ENCODE data around the gene NRXN3. TPM values are rescaled to one million over a fixed set of nuclear protein-coding genes. Genes with fewer than 3 reads are reported as not detected.

Gene NRXN3
- total RNA-seq, 1 experiment from 2014 or later: not detected

DNA sequence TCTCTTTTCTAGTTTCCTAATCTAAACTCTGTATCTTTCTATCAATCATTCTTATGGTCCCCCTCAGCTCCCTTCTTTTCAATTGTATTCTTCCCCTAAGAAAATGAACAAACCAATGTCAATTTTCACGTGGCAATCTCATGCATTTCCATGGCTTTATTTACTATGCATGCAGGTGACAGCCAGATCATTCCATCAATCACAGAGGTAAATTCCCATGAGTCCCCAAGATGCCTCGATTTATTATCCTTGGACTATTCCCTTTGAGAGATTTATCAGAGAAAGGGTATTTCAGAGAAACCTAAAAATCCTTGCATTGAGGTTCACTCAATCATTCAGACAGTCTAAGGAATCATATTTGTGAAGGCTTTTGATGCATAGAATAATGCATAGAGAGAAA lies 1739.9 kb downstream of the NRXN3 start:
- H3K79me2 ChIP-seq (ENCODE audit: insufficient read depth, low read length): no peaks in the 10 kb centered on the region
- H3K9me2 ChIP-seq (ENCODE audit: insufficient read depth): no peaks in the 10 kb centered on the region
- no peak overlapping the region for H3K9ac ChIP-seq (ENCODE audit: low read length)
- intact Hi-C loops (cut with micrococcal nuclease): no loop called here
- ChIA-PET RAD21 (ENCODE audit: low non-redundant PET in 1 of 2, low total read pairs in 2 of 2, uncharacterized antibody in 2 of 2, unreplicated experiment in 2 of 2) (no interaction called here), CTCF (no interaction called here), POLR2A (no interaction called here)
- DNase-seq (ENCODE audit: low read depth, low spot score) (no peak), ATAC-seq (no peak)
- no peaks in the 10 kb centered on the region for H3K36me3 ChIP-seq (ENCODE audit: control insufficient read depth in 1 of 2, insufficient read depth in 2 of 2, low read length in 2 of 2)
- TF ChIP-seq RAD21 (IDR thresholded peaks at IDR 0.05; ENCODE audit: low read depth) (no peak), SP1 (IDR thresholded peaks at IDR 0.05; ENCODE audit: low read depth) (no peak), CEBPB (IDR thresholded peaks at IDR 0.05; ENCODE audit: low read depth) (no peak), EGR1 (IDR thresholded peaks at IDR 0.05; ENCODE audit: low read depth) (no peak), CBX3 (IDR thresholded peaks at IDR 0.05; ENCODE audit: low read depth) (no peak), ELF1 (IDR thresholded peaks at IDR 0.05; ENCODE audit: borderline replicate concordance, low read depth) (no peak)
- TF ChIP-seq, protein P1, sequence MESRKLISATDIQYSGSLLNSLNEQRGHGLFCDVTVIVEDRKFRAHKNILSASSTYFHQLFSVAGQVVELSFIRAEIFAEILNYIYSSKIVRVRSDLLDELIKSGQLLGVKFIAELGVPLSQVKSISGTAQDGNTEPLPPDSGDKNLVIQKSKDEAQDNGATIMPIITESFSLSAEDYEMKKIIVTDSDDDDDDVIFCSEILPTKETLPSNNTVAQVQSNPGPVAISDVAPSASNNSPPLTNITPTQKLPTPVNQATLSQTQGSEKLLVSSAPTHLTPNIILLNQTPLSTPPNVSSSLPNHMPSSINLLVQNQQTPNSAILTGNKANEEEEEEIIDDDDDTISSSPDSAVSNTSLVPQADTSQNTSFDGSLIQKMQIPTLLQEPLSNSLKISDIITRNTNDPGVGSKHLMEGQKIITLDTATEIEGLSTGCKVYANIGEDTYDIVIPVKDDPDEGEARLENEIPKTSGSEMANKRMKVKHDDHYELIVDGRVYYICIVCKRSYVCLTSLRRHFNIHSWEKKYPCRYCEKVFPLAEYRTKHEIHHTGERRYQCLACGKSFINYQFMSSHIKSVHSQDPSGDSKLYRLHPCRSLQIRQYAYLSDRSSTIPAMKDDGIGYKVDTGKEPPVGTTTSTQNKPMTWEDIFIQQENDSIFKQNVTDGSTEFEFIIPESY (IDR thresholded peaks at IDR 0.05; ENCODE audit: extremely low read depth, insufficient replicate concordance, low read length): no peak
- TF ChIP-seq, protein P2, sequence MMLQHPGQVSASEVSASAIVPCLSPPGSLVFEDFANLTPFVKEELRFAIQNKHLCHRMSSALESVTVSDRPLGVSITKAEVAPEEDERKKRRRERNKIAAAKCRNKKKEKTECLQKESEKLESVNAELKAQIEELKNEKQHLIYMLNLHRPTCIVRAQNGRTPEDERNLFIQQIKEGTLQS (IDR thresholded peaks at IDR 0.05): no peak
- H2AFZ ChIP-seq (ENCODE audit: low read depth, low read length, poor library complexity, severe bottlenecking): no peak overlapping the region
- H3K27me3 ChIP-seq (ENCODE audit: insufficient read depth, low read length): no peaks in the 10 kb centered on the region
- H3K4me1 ChIP-seq (ENCODE audit: control insufficient read depth in 1 of 2, insufficient read depth in 2 of 2, low read length in 2 of 2): no peaks in the 10 kb centered on the region
- no TSS peak for BruUV-seq (replicated peaks)
- H3K9me3 ChIP-seq (ENCODE audit: control insufficient read depth in 1 of 2, insufficient read depth in 1 of 2, low read depth in 1 of 2, low read length in 2 of 2): peaks cover 16 to 20% of the 10 kb centered on the region in 2 experiments
- no peaks in the 10 kb centered on the region for H4K20me1 ChIP-seq (ENCODE audit: insufficient read depth)
- H3K4me2 ChIP-seq (ENCODE audit: low read length): no peak overlapping the region
- H3K27ac ChIP-seq (ENCODE audit: low read depth, low read length): no peak overlapping the region
- no peak overlapping the region for H3K4me3 ChIP-seq (replicated peaks in 1 of 2; ENCODE audit: low read depth in 1 of 2, low read length in 2 of 2)

DNA sequence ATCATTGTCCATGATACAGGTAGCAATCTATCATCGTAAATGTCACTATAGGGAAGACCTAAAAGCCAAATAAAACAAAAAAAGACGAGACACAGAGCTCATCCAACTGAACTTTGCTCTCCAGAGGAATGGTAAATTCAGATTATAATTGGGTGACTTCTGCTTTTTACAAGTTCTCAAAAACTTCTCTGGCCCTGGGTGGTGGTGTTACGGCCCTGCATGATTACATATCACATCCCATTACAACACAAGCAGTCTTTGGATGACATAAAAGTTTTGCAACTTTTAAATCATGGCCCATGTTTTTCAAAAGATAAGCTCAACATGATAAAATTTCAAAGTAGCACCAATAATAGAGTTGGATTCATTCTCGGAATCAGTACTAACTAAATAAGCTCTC lies 1741.6 kb downstream of the NRXN3 start:
- H3K4me3 ChIP-seq (replicated peaks in 1 of 2; ENCODE audit: low read depth in 1 of 2, low read length in 2 of 2): no peak overlapping the region
- RAD21 ChIA-PET (ENCODE audit: low non-redundant PET in 1 of 2, low total read pairs in 2 of 2, uncharacterized antibody in 2 of 2, unreplicated experiment in 2 of 2): no interaction called here
- H3K9me2 ChIP-seq (ENCODE audit: insufficient read depth): no peaks in the 10 kb centered on the region
- H3K79me2 ChIP-seq (ENCODE audit: insufficient read depth, low read length): no peaks in the 10 kb centered on the region
- TF ChIP-seq, protein P3, sequence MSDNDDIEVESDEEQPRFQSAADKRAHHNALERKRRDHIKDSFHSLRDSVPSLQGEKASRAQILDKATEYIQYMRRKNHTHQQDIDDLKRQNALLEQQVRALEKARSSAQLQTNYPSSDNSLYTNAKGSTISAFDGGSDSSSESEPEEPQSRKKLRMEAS (IDR thresholded peaks at IDR 0.05): no peak
- TF ChIP-seq SIN3A (IDR thresholded peaks at IDR 0.05; ENCODE audit: low read depth) (no peak), FOSL1 (IDR thresholded peaks at IDR 0.05; ENCODE audit: low read depth) (no peak), CEBPB (IDR thresholded peaks at IDR 0.05; ENCODE audit: low read depth) (no peak), SRF (IDR thresholded peaks at IDR 0.05; ENCODE audit: low read depth) (no peak), CBX3 (IDR thresholded peaks at IDR 0.05; ENCODE audit: low read depth) (no peak)
- TF ChIP-seq, protein P1 (IDR thresholded peaks at IDR 0.05; ENCODE audit: extremely low read depth, insufficient replicate concordance, low read length): no peak
- TF ChIP-seq, protein P2 (IDR thresholded peaks at IDR 0.05): no peak
- no peak overlapping the region for H3K27ac ChIP-seq (ENCODE audit: low read depth, low read length)
- H2AFZ ChIP-seq (ENCODE audit: low read depth, low read length, poor library complexity, severe bottlenecking): no peak overlapping the region
- H3K27me3 ChIP-seq (ENCODE audit: insufficient read depth, low read length): no peaks in the 10 kb centered on the region
- ATAC-seq (no peak), DNase-seq (ENCODE audit: low read depth, low spot score) (no peak)
- no peak overlapping the region for H3K4me2 ChIP-seq (ENCODE audit: low read length)
- intact Hi-C loops (cut with micrococcal nuclease): no loop called here
- H4K20me1 ChIP-seq (ENCODE audit: insufficient read depth): no peaks in the 10 kb centered on the region
- no peaks in the 10 kb centered on the region for H3K4me1 ChIP-seq (ENCODE audit: control insufficient read depth in 1 of 2, insufficient read depth in 2 of 2, low read length in 2 of 2)
- POLR2A ChIA-PET: no interaction called here
- no peaks in the 10 kb centered on the region for H3K36me3 ChIP-seq (ENCODE audit: control insufficient read depth in 1 of 2, insufficient read depth in 2 of 2, low read length in 2 of 2)
- H3K9ac ChIP-seq (ENCODE audit: low read length): no peak overlapping the region
- H3K9me3 ChIP-seq (ENCODE audit: control insufficient read depth in 1 of 2, insufficient read depth in 1 of 2, low read depth in 1 of 2, low read length in 2 of 2): peaks cover 12 to 17% of the 10 kb centered on the region in 2 experiments; a peak in 3 of 4 replicates
- CTCF ChIA-PET: no interaction called here
- BruUV-seq (replicated peaks): no TSS peak

All from HCT116 (cell line).